K562 (cell line): ENCODE data around the gene HDAC7. TPM values are rescaled to one million over a fixed set of nuclear protein-coding genes. Genes with fewer than 3 reads are reported as not detected.

ENCODE experiments used
- ARID1B ChIP-seq: fragments of 450-650 bp; IDR thresholded peaks from 2 replicates; pipeline ENCODE4 v1.6.1; 2016; ENCODE audit warnings: antibody characterized with exemption, mild to moderate bottlenecking, inconsistent platforms
- CBX3 ChIP-seq, 2 experiments: IDR thresholded peaks; 1 replicate in 1 of 2; 2 replicates in 1 of 2; pipeline ENCODE4 v1.6.1; 2012; ENCODE audit warnings: inconsistent platforms in 2 of 2, low read length in 2 of 2, borderline replicate concordance in 1 of 2, control low read depth in 1 of 2
- CREB1 ChIP-seq, 2 experiments: sonication (generic) in 1 of 2; formaldehyde crosslinking in 1 of 2; IDR thresholded peaks; 2 replicates each; pipeline versions ENCODE4 v1.6.1 to v1.8.0; 2012 to 2022; ENCODE audit warnings: inconsistent platforms in 1 of 2, mild to moderate bottlenecking in 1 of 2, missing genetic modification reagents in 1 of 2, moderate library complexity in 1 of 2
- FOXK2 ChIP-seq, 2 experiments: fragments of 450-650 bp; IDR thresholded peaks in 1 of 2; conservative IDR thresholded peaks in 1 of 2; 2 replicates each; pipeline ENCODE4 v1.6.1; 2016; ENCODE audit warnings: low read depth in 2 of 2, mild to moderate bottlenecking in 1 of 2
- HMG20B ChIP-seq: fragments of 250-450 bp; sonication (Bioruptor Pico); IDR thresholded peaks from 2 replicates; pipeline ENCODE4 v1.5.0; 2021; ENCODE audit warnings: mild to moderate bottlenecking
- NCOA4 ChIP-seq: fragments of 450-650 bp; IDR thresholded peaks from 2 replicates; pipeline ENCODE4 v1.6.1; 2018; ENCODE audit warnings: mild to moderate bottlenecking; ENCODE audit not compliant: partially characterized antibody
- NRF1 ChIP-seq, 2 experiments: fragments of 450-650 bp; IDR thresholded peaks in 1 of 2; conservative IDR thresholded peaks in 1 of 2; 2 replicates each; pipeline ENCODE4 v1.6.1; 2014; ENCODE audit warnings: mild to moderate bottlenecking in 2 of 2
- PML ChIP-seq: IDR thresholded peaks from 2 replicates; pipeline ENCODE4 v1.6.1; 2012; ENCODE audit warnings: low read length, inconsistent platforms
- RBFOX2 ChIP-seq: fragments of 200-400 bp; formaldehyde crosslinking; IDR thresholded peaks from 2 replicates; pipeline ENCODE4 v1.6.1; 2017; ENCODE audit warnings: low read depth, mild to moderate bottlenecking, low read length, moderate library complexity
- SNIP1 ChIP-seq: fragments of 450-650 bp; IDR thresholded peaks from 2 replicates; pipeline ENCODE4 v1.7.1; 2017; ENCODE audit warnings: low read depth, mild to moderate bottlenecking
- ZBTB7A ChIP-seq: IDR thresholded peaks from 2 replicates; pipeline ENCODE4 v1.6.1; 2011; ENCODE audit warnings: low read depth, mild to moderate bottlenecking, low read length, moderate library complexity, borderline replicate concordance; ENCODE audit not compliant: control insufficient read depth
- polyA plus RNA-seq, 8 experiments: library from polyadenylated mRNA; depleted of rRNA in 4 of 8; stranded (reverse) in 5 of 8; unstranded in 3 of 8; fragments of >200 nt; fragmentation: Nextera tagmentation in 2 of 8; fragmentation: Illumina TruSeq in 1 of 8; extraction: Ambion mirVana in 2 of 8; extraction: Trizol in 1 of 8; gene quantifications; 2 replicates each; pipeline versions ENCODE4 v1.2.1 to v1.2.3, GENCODE V29; 2011 to 2014; ENCODE audit warnings: inconsistent platforms in 1 of 8, missing spikeins in 1 of 8
- total RNA-seq, 7 experiments: library from RNA; depleted of rRNA in 6 of 7; stranded (reverse); fragments of >200 nt in 6 of 7; fragmentation: Illumina TruSeq in 2 of 7; extraction: Trizol in 2 of 7; gene quantifications; 2 replicates each; pipeline versions ENCODE4 v1.2.1 to v1.2.3, GENCODE V29; 2011 to 2021; ENCODE audit warnings: low replicate concordance in 1 of 7
- TF ChIP-seq, protein P1 (sequence below), 2 experiments: fragments of 450-650 bp in 1 of 2; sonication (generic) in 1 of 2; formaldehyde crosslinking in 1 of 2; IDR thresholded peaks in 1 of 2; conservative IDR thresholded peaks in 1 of 2; 2 replicates each; pipeline versions ENCODE4 v1.6.1 to v1.8.1; 2016 to 2023; ENCODE audit warnings: mild to moderate bottlenecking in 2 of 2, moderate library complexity in 2 of 2, inconsistent platforms in 1 of 2, missing genetic modification reagents in 1 of 2
- TF ChIP-seq, protein P2 (sequence below): IDR thresholded peaks from 2 replicates; pipeline ENCODE4 v1.6.1; 2011; ENCODE audit not compliant: insufficient read length; ENCODE audit errors: extremely low read depth
- TF ChIP-seq, protein P3 (sequence below): fragments of 250-450 bp; sonication (Bioruptor Pico); IDR thresholded peaks from 2 replicates; pipeline ENCODE4 v1.8.0; 2022; ENCODE audit warnings: moderate library complexity, mild to moderate bottlenecking, inconsistent platforms

HDAC7 gene
- total and polyA plus RNA-seq, 9 of the 15 experiments (the other 6 are each of a cell fraction or from before 2014, with no cell fraction given) = 2.5 to 129 (median 31.1) TPM

DNA sequence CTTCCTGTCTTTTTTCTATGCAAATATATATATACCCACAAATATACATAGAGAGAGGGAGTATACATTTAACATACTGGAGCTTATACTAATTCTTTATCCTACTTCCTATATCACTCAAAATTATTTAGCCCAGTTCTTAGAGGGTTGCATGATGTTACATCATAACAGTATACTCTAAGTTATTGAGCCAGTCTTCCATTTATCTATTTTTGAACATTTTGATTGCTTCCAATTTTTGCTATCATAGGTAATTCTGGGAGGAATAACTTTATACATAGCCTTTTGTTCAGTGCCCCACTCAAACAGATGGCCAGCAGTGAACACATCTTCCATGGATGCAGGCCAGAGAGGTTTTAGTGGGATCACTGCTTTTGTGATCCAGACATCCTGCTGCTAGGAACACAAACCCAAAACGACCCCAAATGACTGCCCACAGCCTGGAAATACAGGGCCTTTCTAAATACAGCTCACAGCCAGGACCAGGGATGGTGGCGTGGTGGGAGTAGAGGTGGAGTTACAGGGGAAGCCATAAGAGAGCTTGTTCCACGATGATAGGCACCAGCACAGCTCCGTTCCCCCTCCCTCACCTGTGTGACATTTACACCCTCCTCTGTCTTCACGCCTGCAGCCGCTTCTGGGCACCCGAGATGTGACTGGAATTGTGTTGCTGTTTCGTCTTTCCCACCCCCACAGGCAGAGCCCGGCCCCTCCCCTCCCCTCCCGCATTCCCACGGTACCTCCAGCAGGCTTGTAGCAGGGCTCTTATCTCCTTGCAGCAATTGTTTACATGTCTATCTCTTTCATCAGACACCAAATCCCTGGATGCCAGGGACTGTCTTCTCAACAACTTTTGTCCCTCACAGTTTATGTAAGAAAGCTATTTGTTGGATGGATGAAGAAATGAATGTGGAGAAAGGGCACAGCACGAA, 30.7 kb upstream of the HDAC7 start (continued):
- TF ChIP-seq, protein P1, sequence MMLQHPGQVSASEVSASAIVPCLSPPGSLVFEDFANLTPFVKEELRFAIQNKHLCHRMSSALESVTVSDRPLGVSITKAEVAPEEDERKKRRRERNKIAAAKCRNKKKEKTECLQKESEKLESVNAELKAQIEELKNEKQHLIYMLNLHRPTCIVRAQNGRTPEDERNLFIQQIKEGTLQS (IDR thresholded peaks at IDR 0.05) = peak; percentile 75; the same call in 1 of the 2 replicates
- TF ChIP-seq, protein P1 (CRISPR knock-in tag; conservative IDR thresholded peaks at IDR 0.05) = no peak
- peak; percentile 88 for TF ChIP-seq ARID1B
- TF ChIP-seq FOXK2 (conservative IDR thresholded peaks at IDR 0.05 in 1 of 2, IDR thresholded peaks at IDR 0.05 in 1 of 2; ENCODE audit: low read depth in 2 of 2) = peak; percentile 27 to 73; a peak in 2 of 4 replicates
- no peak for TF ChIP-seq HMG20B (CRISPR knock-in tag)
- TF ChIP-seq, protein P2, sequence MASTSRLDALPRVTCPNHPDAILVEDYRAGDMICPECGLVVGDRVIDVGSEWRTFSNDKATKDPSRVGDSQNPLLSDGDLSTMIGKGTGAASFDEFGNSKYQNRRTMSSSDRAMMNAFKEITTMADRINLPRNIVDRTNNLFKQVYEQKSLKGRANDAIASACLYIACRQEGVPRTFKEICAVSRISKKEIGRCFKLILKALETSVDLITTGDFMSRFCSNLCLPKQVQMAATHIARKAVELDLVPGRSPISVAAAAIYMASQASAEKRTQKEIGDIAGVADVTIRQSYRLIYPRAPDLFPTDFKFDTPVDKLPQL = no peak
- TF ChIP-seq CREB1 (IDR thresholded peaks at IDR 0.05) = no peak
- TF ChIP-seq CREB1 (CRISPR knock-in tag; IDR thresholded peaks at IDR 0.05) = no peak
- no peak for TF ChIP-seq ZBTB7A
- TF ChIP-seq NCOA4 = no peak
- TF ChIP-seq CBX3 (IDR thresholded peaks at IDR 0.05; ENCODE audit: borderline replicate concordance in 1 of 2, low read length in 2 of 2) = no peak
- peak; percentile 34; the same call in 1 of the 2 replicates for TF ChIP-seq RBFOX2
- TF ChIP-seq SNIP1 = no peak
- no peak for TF ChIP-seq NRF1 (conservative IDR thresholded peaks at IDR 0.05 in 1 of 2, IDR thresholded peaks at IDR 0.05 in 1 of 2)
- TF ChIP-seq, protein P3, sequence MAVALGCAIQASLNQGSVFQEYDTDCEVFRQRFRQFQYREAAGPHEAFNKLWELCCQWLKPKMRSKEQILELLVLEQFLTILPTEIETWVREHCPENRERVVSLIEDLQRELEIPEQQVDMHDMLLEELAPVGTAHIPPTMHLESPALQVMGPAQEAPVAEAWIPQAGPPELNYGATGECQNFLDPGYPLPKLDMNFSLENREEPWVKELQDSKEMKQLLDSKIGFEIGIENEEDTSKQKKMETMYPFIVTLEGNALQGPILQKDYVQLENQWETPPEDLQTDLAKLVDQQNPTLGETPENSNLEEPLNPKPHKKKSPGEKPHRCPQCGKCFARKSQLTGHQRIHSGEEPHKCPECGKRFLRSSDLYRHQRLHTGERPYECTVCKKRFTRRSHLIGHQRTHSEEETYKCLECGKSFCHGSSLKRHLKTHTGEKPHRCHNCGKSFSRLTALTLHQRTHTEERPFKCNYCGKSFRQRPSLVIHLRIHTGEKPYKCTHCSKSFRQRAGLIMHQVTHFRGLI (CRISPR knock-in tag) = no peak
- TF ChIP-seq PML = 0 out of 2 replicates have a peak, but pooled peaks have one; percentile 44
